Fibroblast of pulmonary artery (primary cell): Measurements from ENCODE around the gene IL12RB1.

Experiments
- DNase-seq: peaks from one replicate; pipeline ENCODE4 v3.0.0-alpha.2; 2010; ENCODE audit warnings: low read depth
- H3K4me3 ChIP-seq: replicated peaks from 2 replicates; pipeline ENCODE4 v1.5.1; 2011; ENCODE audit warnings: low read depth, mild to moderate bottlenecking, control low read depth, low read length, moderate library complexity
- CTCF ChIP-seq: IDR thresholded peaks from 2 replicates; pipeline ENCODE4 v1.5.1; 2011; ENCODE audit warnings: mild to moderate bottlenecking, control low read depth, low read length, inconsistent platforms; ENCODE audit errors: missing control alignments

Gene IL12RB1

GRCh38 chr19:18119013-18119716, 32.4 kb upstream of the IL12RB1 start:
- H3K4me3 ChIP-seq, result no peak overlapping the region
- DNase-seq, result peak; percentile 25
- TF ChIP-seq CTCF, result no peak

GRCh38 chr19:18118420-18119012, 31.8 kb upstream of the IL12RB1 start:
- TF ChIP-seq CTCF, result no peak
- H3K4me3 ChIP-seq, result peak overlapping the region; percentile 59
- no peak for DNase-seq

GRCh38 chr19:18117692-18118378, 31.1 kb upstream of the IL12RB1 start:
- TF ChIP-seq CTCF, result no peak
- peak; percentile 88 for DNase-seq
- peak overlapping the region; percentile 59 for H3K4me3 ChIP-seq

- no peak for DNase-seq
- H3K4me3 ChIP-seq, result peak overlapping the region; percentile 43
- TF ChIP-seq CTCF, result no peak
These were observed 30.6 kb upstream of the IL12RB1 start for GRCh38 chr19:18117364-18117691.

GRCh38 chr19:18114483-18114882, 27.7 kb upstream of the IL12RB1 start:
- no peak for DNase-seq
- no peak for TF ChIP-seq CTCF
- H3K4me3 ChIP-seq, result no peak overlapping the region

GRCh38 chr19:18113827-18114226, 27.1 kb upstream of the IL12RB1 start:
- no peak for TF ChIP-seq CTCF
- no peak for DNase-seq
- no peak overlapping the region for H3K4me3 ChIP-seq

- no peak overlapping the region for H3K4me3 ChIP-seq
- peak; percentile 83 for DNase-seq
- TF ChIP-seq CTCF, result peak; percentile 94
These were observed 26.3 kb upstream of the IL12RB1 start for GRCh38 chr19:18112989-18113478.
